SK-N-MC (cell line): Measurements from ENCODE around the gene HDAC8.

Experiments used
- EZH2 ChIP-seq: fragments of 200-600 bp; sonication (generic); IDR thresholded peaks from one replicate; pipeline ENCODE4 v1.6.1; 2017; ENCODE audit warnings: antibody characterized with exemption
- FOXP2 ChIP-seq: optimal IDR thresholded peaks from 2 replicates; pipeline ENCODE3; 2011; ENCODE audit warnings: mild to moderate bottlenecking, moderate library complexity; ENCODE audit not compliant: insufficient read depth; ENCODE audit errors: extremely low read length, control extremely low read depth
- POLR2AphosphoS5 ChIP-seq: IDR thresholded peaks from 2 replicates; pipeline ENCODE4 v1.6.1; 2012; ENCODE audit warnings: mild to moderate bottlenecking, low read depth, low read length, borderline replicate concordance

- TF ChIP-seq EZH2, result no peak
- no peak for TF ChIP-seq POLR2AphosphoS5
- no peak for TF ChIP-seq FOXP2
Measured at GRCh38 chrX:72540318-72540717, 32.3 kb downstream of the HDAC8 start.
